HepG2 (cell line): ENCODE measurements around the gene C20orf202. TPM values are rescaled to one million over a fixed set of nuclear protein-coding genes. Genes with fewer than 3 reads are reported as not detected.

ENCODE experiments used
- ATAC-seq: fragments of 200-7000 bp; cut with Tn5 transposase; 3 replicates; pipeline ENCODE4 v1.9.1; 2020; ENCODE audit warnings: mild to moderate bottlenecking, moderate library complexity
- BruUV-seq: library from RNA; stranded (reverse); fragments of 400-500 nt; replicated peaks from 2 replicates; lab custom pipeline; 2021; lab: Mats Ljungman, UMichigan
- CTCF ChIA-PET: fragments of 300-600 bp; formaldehyde crosslinking; extraction: SDS; loops from one replicate; lab custom pipeline; 2021; ENCODE audit warnings: low total read pairs, inconsistent platforms, low intra/inter-chr PET ratio; lab: Yijun Ruan, JAX
- POLR2A ChIA-PET: fragments of 350-600 bp; sonication (Branson Sonifier 250); formaldehyde crosslinking; loops from one replicate; lab custom pipeline; 2020; ENCODE audit warnings: antibody characterized with exemption, inconsistent platforms; lab: Yijun Ruan, JAX
- DNase-seq: peaks from one replicate; pipeline ENCODE4 v3.0.0-alpha.2; 2015; ENCODE audit warnings: low spot score
- FAIRE-seq: peaks from 3 replicates; lab custom pipeline; 2011; peaks lifted over from hg19 to GRCh38; lab: Jason Lieb, UNC
- H2AFZ ChIP-seq: one replicate; pipeline ENCODE4 v1.6.1; 2011; ENCODE audit warnings: low read length, inconsistent platforms
- H3K27ac ChIP-seq: fragments of 300-600 bp; 3 replicates; pipeline ENCODE4 v1.8.0; 2011; ENCODE audit warnings: mixed run types, mild to moderate bottlenecking, mixed read lengths, low read length, inconsistent platforms; ENCODE audit not compliant: insufficient read depth; ENCODE audit errors: extremely low read length
- H3K27me3 ChIP-seq, 2 experiments: fragments of 200-600 bp in 1 of 2; 2 replicates in 1 of 2; 3 replicates in 1 of 2; pipeline versions ENCODE4 v1.6.0 to v1.8.0; 2011; ENCODE audit warnings: low read length in 2 of 2, mild to moderate bottlenecking in 2 of 2, moderate library complexity in 2 of 2, inconsistent platforms in 1 of 2; ENCODE audit not compliant: insufficient read depth in 2 of 2, control insufficient read depth in 1 of 2
- H3K36me3 ChIP-seq, 2 experiments: fragments of 200-600 bp in 1 of 2; replicated peaks in 1 of 2; 2 replicates in 1 of 2; 3 replicates in 1 of 2; pipeline versions ENCODE4 v1.5.1 to v1.8.0; 2011; ENCODE audit warnings: low read length in 2 of 2, inconsistent platforms in 1 of 2; ENCODE audit not compliant: insufficient read depth in 2 of 2, control insufficient read depth in 1 of 2
- H3K4me1 ChIP-seq: 2 replicates; pipeline ENCODE4 v1.5.1; 2012; ENCODE audit warnings: low read length, inconsistent platforms; ENCODE audit not compliant: insufficient read depth
- H3K4me2 ChIP-seq: 2 replicates; pipeline ENCODE4 v1.6.0; 2011; ENCODE audit warnings: low read depth, low read length, inconsistent platforms
- H3K4me3 ChIP-seq, 3 experiments: fragments of 200-600 bp in 1 of 3; sonication (generic), shearing (Covaris generic) in 1 of 3; replicated peaks in 1 of 3; 2 replicates each; pipeline ENCODE4 v1.5.1; 2011 to 2016; ENCODE audit warnings: low read length in 3 of 3, inconsistent platforms in 2 of 3, low read depth in 2 of 3, mild to moderate bottlenecking in 2 of 3, control low read depth in 1 of 3, mixed read lengths in 1 of 3; ENCODE audit not compliant: insufficient read depth in 1 of 3
- H3K79me2 ChIP-seq: one replicate; pipeline ENCODE4 v1.6.1; 2011; ENCODE audit warnings: low read length, inconsistent platforms; ENCODE audit not compliant: insufficient read depth
- H3K9ac ChIP-seq: 2 replicates; pipeline ENCODE4 v1.6.0; 2011; ENCODE audit warnings: mild to moderate bottlenecking, low read depth, low read length, inconsistent platforms; ENCODE audit not compliant: insufficient read depth
- H3K9me3 ChIP-seq: 2 replicates; pipeline ENCODE4 v1.5.1; 2012; ENCODE audit warnings: mild to moderate bottlenecking, low read length
- H4K20me1 ChIP-seq: 2 replicates; pipeline ENCODE4 v1.6.0; 2011; ENCODE audit warnings: inconsistent platforms, mild to moderate bottlenecking, low read length, moderate library complexity; ENCODE audit not compliant: insufficient read depth
- ARNT2 ChIP-seq: sonication (generic); formaldehyde crosslinking; IDR thresholded peaks from 2 replicates; pipeline ENCODE4 v1.8.0; 2022; ENCODE audit warnings: mild to moderate bottlenecking, low read depth, missing genetic modification reagents, moderate library complexity
- FOXJ3 ChIP-seq: sonication (generic); formaldehyde crosslinking; IDR thresholded peaks from 2 replicates; pipeline ENCODE4 v1.4.0; 2020; ENCODE audit warnings: missing genetic modification reagents, mild to moderate bottlenecking, borderline replicate concordance
- HNRNPH1 ChIP-seq: fragments of 200-400 bp; formaldehyde crosslinking; optimal IDR thresholded peaks from 2 replicates; pipeline ENCODE3; 2017; ENCODE audit warnings: mild to moderate bottlenecking, low read depth, low read length
- MYC ChIP-seq: sonication (generic); formaldehyde crosslinking; IDR thresholded peaks from 2 replicates; pipeline ENCODE4 v1.9.0; 2021; ENCODE audit warnings: missing genetic modification reagents, borderline replicate concordance
- NAIF1 ChIP-seq: sonication (generic); formaldehyde crosslinking; IDR thresholded peaks from 2 replicates; pipeline ENCODE4 v1.5.0; 2020; ENCODE audit warnings: mild to moderate bottlenecking, missing genetic modification reagents, borderline replicate concordance
- NCOA1 ChIP-seq: sonication (generic); formaldehyde crosslinking; IDR thresholded peaks from 2 replicates; pipeline ENCODE4 v1.9.0; 2021; ENCODE audit warnings: missing genetic modification reagents
- NR2C2 ChIP-seq: sonication (generic); formaldehyde crosslinking; IDR thresholded peaks from 2 replicates; pipeline ENCODE4 v1.4.0; 2020; ENCODE audit warnings: missing genetic modification reagents, mild to moderate bottlenecking, moderate library complexity, borderline replicate concordance
- RBAK ChIP-seq: sonication (generic); formaldehyde crosslinking; IDR thresholded peaks from 2 replicates; pipeline ENCODE4 v1.5.1; 2020; ENCODE audit warnings: mild to moderate bottlenecking, missing genetic modification reagents
- SSRP1 ChIP-seq: IDR thresholded peaks from 2 replicates; pipeline ENCODE4 v1.6.1; 2016; ENCODE audit warnings: control low read depth
- THYN1 ChIP-seq: sonication (generic); formaldehyde crosslinking; IDR thresholded peaks from 2 replicates; pipeline ENCODE4 v1.8.1; 2023; ENCODE audit warnings: low read depth, mild to moderate bottlenecking, moderate library complexity, missing genetic modification reagents, borderline replicate concordance
- ZNF138 ChIP-seq: sonication (generic); formaldehyde crosslinking; IDR thresholded peaks from 2 replicates; pipeline ENCODE4 v1.5.0; 2020; ENCODE audit warnings: mild to moderate bottlenecking, low read depth, missing genetic modification reagents
- ZNF18 ChIP-seq: sonication (generic); formaldehyde crosslinking; IDR thresholded peaks from 2 replicates; pipeline ENCODE4 v1.8.0; 2022; ENCODE audit warnings: mild to moderate bottlenecking, missing genetic modification reagents; ENCODE audit not compliant: insufficient replicate concordance
- ZNF318 ChIP-seq: sonication (generic); formaldehyde crosslinking; IDR thresholded peaks from 2 replicates; pipeline ENCODE4 v1.4.0; 2020; ENCODE audit warnings: mild to moderate bottlenecking, missing genetic modification reagents
- ZNF615 ChIP-seq: sonication (generic); formaldehyde crosslinking; IDR thresholded peaks from 2 replicates; pipeline ENCODE4 v1.5.0; 2020; ENCODE audit warnings: mild to moderate bottlenecking, missing genetic modification reagents, borderline replicate concordance
- WGBS: methylation state at CpG from one replicate; pipeline ENCODE4 v1.1.6; 2017; ENCODE audit warnings: low lambda C conversion rate; 5-methylcytosine and 5-hydroxymethylcytosine counted together
- in situ Hi-C: cut with HindIII; loops from 2 replicates; pipeline ENCODE4 v1.10.0; 2017; ENCODE audit warnings: low pct_unique_long_range_greater_than_20kb; ENCODE audit not compliant: extremely low pct_ligation_motif_present
- intact Hi-C: fragments of 100-400 bp; cut with micrococcal nuclease; formaldehyde crosslinking; loops from one replicate; pipeline ENCODE4 v1.10.0; 2022; ENCODE audit not compliant: unreplicated experiment
- polyA plus RNA-seq, 8 experiments: library from polyadenylated mRNA; depleted of rRNA in 3 of 8; stranded (reverse) in 7 of 8; unstranded in 1 of 8; fragments of >200 nt; fragmentation: Illumina TruSeq in 4 of 8; extraction: Trizol in 4 of 8; gene quantifications; 2 replicates each; pipeline versions ENCODE4 v1.2.1 to v1.2.3, GENCODE V29; 2011 to 2016; ENCODE audit warnings: low read depth in 4 of 8, missing spikeins in 1 of 8, mixed read lengths in 1 of 8; ENCODE audit not compliant: insufficient read depth in 1 of 8
- total RNA-seq, 5 experiments: library from RNA; depleted of rRNA; stranded (reverse); fragments of >200 nt; fragmentation: Illumina TruSeq; extraction: Trizol; gene quantifications; 2 replicates each; pipeline ENCODE4 v1.2.3, GENCODE V29; 2016; ENCODE audit warnings: low read depth in 1 of 5

C20orf202 gene
- total and polyA plus RNA-seq, 2 of the 13 experiments (the other 11 are each of a cell fraction or from before 2014, with no cell fraction given) = 0.20 to 1.2 TPM

GRCh38 chr20:1197801-1198200 is 5.5 kb upstream of the C20orf202 start:
- Histone ChIP-seq H3K36me3 (no peaks in the 10 kb centered on the region), H3K27me3 (peaks cover 2 to 6% of the 10 kb centered on the region in 2 experiments; a peak in 2 of 5 replicates), H3K4me2 (no peak overlapping the region), H3K4me3 (no peak overlapping the region), H3K9ac (no peak overlapping the region), H3K4me1 (no peaks in the 10 kb centered on the region), H3K9me3 (no peaks in the 10 kb centered on the region), H3K27ac (no peak overlapping the region), H2AFZ (no peak overlapping the region), H4K20me1 (no peaks in the 10 kb centered on the region), H3K79me2 (no peaks in the 10 kb centered on the region)
- in situ Hi-C loops (no loop called here), intact Hi-C loops (no loop called here)
- WGBS = 55% methylated on average over 7 of the region's 7 CpGs
- no peak for DNase-seq
- no peak for ATAC-seq
- BruUV-seq = no TSS peak
- no peak for FAIRE-seq
- POLR2A ChIA-PET = no interaction called here
- CTCF ChIA-PET = no interaction called here
- TF ChIP-seq NCOA1 (CRISPR knock-in tag) (no peak), MYC (CRISPR knock-in tag) (no peak), ZNF318 (CRISPR knock-in tag) (no peak), RBAK (CRISPR knock-in tag) (no peak), ZNF138 (CRISPR knock-in tag) (no peak), HNRNPH1 (no peak), ZNF18 (CRISPR knock-in tag) (no peak), THYN1 (CRISPR knock-in tag) (no peak), ZNF615 (no peak), SSRP1 (CRISPR knock-in tag) (no peak), ARNT2 (CRISPR knock-in tag) (no peak), NR2C2 (no peak), NAIF1 (CRISPR knock-in tag) (no peak), FOXJ3 (CRISPR knock-in tag) (no peak)
